SH-SY5Y (cell line): Measurements from ENCODE around the gene NUP54.

Experiments
- GATA2 ChIP-seq: IDR thresholded peaks from 2 replicates; pipeline ENCODE4 v1.6.1; 2011; ENCODE audit warnings: mild to moderate bottlenecking, low read depth, low read length
- GATA3 ChIP-seq: IDR thresholded peaks from 2 replicates; pipeline ENCODE4 v1.6.1; 2011; ENCODE audit warnings: low read depth, mild to moderate bottlenecking, low read length, moderate library complexity

DNA sequence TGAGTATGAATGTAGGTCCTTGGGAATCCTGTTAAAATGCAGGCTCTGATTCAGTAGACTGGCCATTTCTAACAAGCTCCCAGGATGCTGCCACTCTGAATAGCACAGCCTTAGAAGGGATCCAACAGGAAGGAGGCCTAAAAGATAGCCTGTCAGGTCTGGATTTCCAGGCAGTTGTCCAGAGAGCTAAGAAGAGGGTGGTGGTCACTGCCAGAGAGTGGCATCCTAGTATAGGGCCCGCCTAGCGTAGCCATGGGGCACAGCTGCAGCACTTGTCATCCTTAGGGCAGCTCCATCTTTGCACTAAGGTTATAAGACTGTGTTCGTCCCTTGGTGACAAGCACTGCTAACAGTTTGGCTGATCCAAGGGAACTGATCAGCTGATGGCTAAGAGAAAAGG is 20.5 kb upstream of the NUP54 start:
- TF ChIP-seq GATA2 (no peak), GATA3 (no peak)
